SK-N-SH treated with all-trans-retinoic acid at 6 μM for 48 hours (cell line): ENCODE results near the gene PASK.

Source experiments
- BACH2 ChIP-seq: fragments of 250-450 bp; sonication (Bioruptor Pico); IDR thresholded peaks from 2 replicates; pipeline ENCODE4 v1.9.0; 2021; ENCODE audit warnings: mild to moderate bottlenecking, borderline replicate concordance
- CSDC2 ChIP-seq: fragments of 250-450 bp; sonication (Bioruptor Pico); IDR thresholded peaks from 2 replicates; pipeline ENCODE4 v1.5.0; 2020; ENCODE audit warnings: mild to moderate bottlenecking, moderate library complexity
- CSRNP3 ChIP-seq: fragments of 250-450 bp; sonication (Bioruptor Pico); IDR thresholded peaks from 2 replicates; pipeline ENCODE4 v1.5.1; 2021; ENCODE audit warnings: mild to moderate bottlenecking, moderate library complexity
- OSR1 ChIP-seq: fragments of 250-450 bp; sonication (Bioruptor Pico); IDR thresholded peaks from 2 replicates; pipeline ENCODE4 v1.8.0; 2022; ENCODE audit warnings: moderate library complexity, mild to moderate bottlenecking, inconsistent platforms
- POU6F1 ChIP-seq: fragments of 250-450 bp; sonication (Bioruptor Pico); IDR thresholded peaks from 2 replicates; pipeline ENCODE4 v1.8.0; 2021; ENCODE audit warnings: low read depth, mild to moderate bottlenecking, moderate library complexity, borderline replicate concordance
- PPARA ChIP-seq: fragments of 250-450 bp; sonication (Bioruptor Pico); IDR thresholded peaks from 2 replicates; pipeline ENCODE4 v1.5.0; 2020; ENCODE audit warnings: mild to moderate bottlenecking, borderline replicate concordance
- RARB ChIP-seq: fragments of 250-450 bp; sonication (Bioruptor Pico); IDR thresholded peaks from 2 replicates; pipeline ENCODE4 v1.8.0; 2021; ENCODE audit warnings: mild to moderate bottlenecking, moderate library complexity
- ZC3H10 ChIP-seq: fragments of 250-450 bp; sonication (Bioruptor Pico); IDR thresholded peaks from 2 replicates; pipeline ENCODE4 v1.5.1; 2021; ENCODE audit warnings: mild to moderate bottlenecking, moderate library complexity
- ZFP3 ChIP-seq: fragments of 250-450 bp; sonication (Bioruptor Pico); IDR thresholded peaks from 2 replicates; pipeline ENCODE4 v1.5.0; 2020; ENCODE audit warnings: mild to moderate bottlenecking, moderate library complexity
- ZNF8 ChIP-seq: fragments of 450-650 bp; formaldehyde crosslinking; IDR thresholded peaks from 2 replicates; pipeline ENCODE4 v1.5.0; 2020; ENCODE audit warnings: mild to moderate bottlenecking, moderate library complexity

GRCh38 chr2:241161646-241162281, 12.5 kb upstream of the PASK start:
- TF ChIP-seq POU6F1 (no peak), OSR1 (CRISPR knock-in tag) (no peak), CSRNP3 (no peak), ZFP3 (no peak), ZC3H10 (CRISPR knock-in tag) (no peak), PPARA (CRISPR knock-in tag) (no peak), BACH2 (CRISPR knock-in tag) (no peak), RARB (CRISPR knock-in tag) (no peak), ZNF8 (CRISPR knock-in tag) (no peak), CSDC2 (CRISPR knock-in tag) (no peak)
